ENCODE measurements around the gene ST6GALNAC6. TPM values are rescaled to one million over a fixed set of nuclear protein-coding genes. Genes with fewer than 3 reads are reported as not detected.
A peak's percentile ranks its signal among the peaks of the same experiment; 100 is the strongest.
"Not testable (repeated sequence)": the region's sequence is repeated elsewhere in the genome, so short reads cannot be mapped to it uniquely, and the experiment has no call there.

Gene ST6GALNAC6
- total RNA-seq, 2 experiments from 2014 or later, result 100 to 122 TPM

DNA sequence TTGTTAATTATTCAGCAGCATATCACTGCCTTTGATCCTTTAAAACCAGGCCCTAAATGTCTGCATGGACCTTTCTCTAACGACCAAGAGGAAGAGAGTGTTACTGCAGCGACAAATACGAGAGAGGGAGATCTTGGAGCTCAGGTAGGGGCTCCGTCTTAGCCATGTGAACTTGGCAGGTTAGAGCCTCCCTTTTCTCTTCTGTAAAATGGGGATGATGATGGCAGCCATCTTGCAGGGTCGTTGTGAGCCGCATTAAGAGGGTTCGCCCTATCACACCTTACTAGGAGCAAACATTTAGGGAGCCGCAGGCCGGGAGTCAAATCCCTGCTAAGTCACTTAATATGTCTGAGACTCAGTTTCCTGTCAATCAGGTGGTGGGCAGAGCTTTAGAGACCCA is 46.6 kb downstream of the ST6GALNAC6 start:
- peaks cover 39% of the 10 kb centered on the region for H3K4me1 Mint-ChIP-seq
- ChIA-PET POLR2A (no interaction called here), CTCF (interaction anchor here (0.8 to 2.3 kb wide), 8 partner anchors 11 to 118 kb away, joined by 3 to 9 read pairs (median 4); partner anchors contain the start of genes SH2D3C and TOR2A)
- DNase-seq, result no peak
- H3K27me3 Mint-ChIP-seq, result no peaks in the 10 kb centered on the region
- H3K9me3 Mint-ChIP-seq, result peaks cover 27% of the 10 kb centered on the region
- H3K4me3 Mint-ChIP-seq, result peak overlapping the region; percentile 86
- H3K36me3 Mint-ChIP-seq (ENCODE audit: low read depth), result peaks cover 35% of the 10 kb centered on the region
- H3K27ac Mint-ChIP-seq, result peak overlapping the region; percentile 46

DNA sequence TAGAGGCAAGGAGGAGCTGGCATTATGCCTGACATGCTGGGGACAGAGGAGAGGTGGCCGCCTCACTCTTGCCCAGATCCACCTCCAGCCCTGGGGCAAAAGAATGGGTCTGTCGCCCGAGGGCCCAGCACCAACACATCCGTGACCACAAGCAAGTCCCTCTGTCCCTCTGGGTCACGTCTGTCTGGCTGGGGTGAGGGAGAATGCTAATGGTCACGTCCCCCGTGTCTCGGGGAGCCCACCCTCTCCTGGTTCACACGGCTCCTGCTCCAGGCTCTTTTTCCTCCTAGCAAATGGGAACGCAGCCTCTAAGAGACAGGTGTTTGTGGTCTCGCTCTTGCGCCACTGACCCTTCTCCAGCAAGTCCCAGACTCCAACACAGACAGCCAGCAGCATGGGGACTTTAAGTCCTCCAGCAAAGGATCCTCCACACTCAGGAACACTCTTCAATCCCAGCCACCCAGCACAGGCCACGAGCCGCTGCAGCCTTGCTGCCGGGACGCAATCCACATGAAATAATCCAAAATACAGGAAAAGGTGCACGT is 49.0 kb downstream of the ST6GALNAC6 start:
- no peaks in the 10 kb centered on the region for H3K27me3 Mint-ChIP-seq
- H3K9me3 Mint-ChIP-seq, result peaks cover 27% of the 10 kb centered on the region
- H3K4me1 Mint-ChIP-seq, result peaks cover 32% of the 10 kb centered on the region
- H3K36me3 Mint-ChIP-seq (ENCODE audit: low read depth), result peaks cover 35% of the 10 kb centered on the region
- ChIA-PET CTCF (interaction anchor here (2.4 kb wide), 1 partner anchor 20 kb away, joined by 6 read pairs; no protein-coding TSS in a partner anchor), POLR2A (interaction anchor here (0.6 kb wide), 1 partner anchor 185 kb away, joined by 3 read pairs; no protein-coding TSS in a partner anchor)
- no peak overlapping the region for H3K4me3 Mint-ChIP-seq
- H3K27ac Mint-ChIP-seq, result no peak overlapping the region
- no peak for DNase-seq

DNA sequence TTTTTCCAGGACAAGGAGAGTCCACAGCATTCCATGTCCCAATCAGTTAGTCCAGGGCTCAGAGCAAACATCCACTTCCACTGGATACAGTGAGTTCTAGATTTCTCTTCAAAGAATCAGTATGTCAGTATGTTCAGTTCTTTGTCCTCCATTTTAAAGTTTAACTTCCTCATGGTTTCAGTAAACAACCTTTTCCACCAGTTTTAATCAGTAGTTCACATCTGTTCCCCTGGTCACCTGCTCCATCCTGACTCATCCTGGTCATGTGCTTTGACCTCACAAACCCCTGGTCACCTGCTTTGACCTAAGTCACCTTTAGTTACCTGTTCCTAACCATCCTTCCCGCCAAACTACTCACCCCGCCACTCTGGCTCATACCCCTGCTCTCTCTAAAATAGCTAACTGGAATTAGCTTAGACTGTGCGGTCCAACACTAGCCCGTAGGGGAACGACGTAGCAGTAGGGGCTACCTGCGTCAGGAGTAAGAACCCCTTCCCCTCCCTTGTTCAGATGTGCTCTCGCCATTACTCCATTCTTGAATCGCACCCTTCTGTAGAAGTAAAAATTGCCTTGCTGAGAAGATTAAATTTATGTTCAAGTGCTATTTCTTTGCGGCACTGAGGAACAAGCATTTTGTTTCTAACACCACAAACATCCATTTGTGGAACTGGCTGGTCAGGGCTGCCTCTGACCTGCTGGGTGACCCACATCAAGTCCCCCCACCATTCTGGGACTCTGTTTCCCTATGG is 50.5 kb downstream of the ST6GALNAC6 start:
- Mint-ChIP-seq H3K36me3 (ENCODE audit: low read depth) (peaks cover 35% of the 10 kb centered on the region), H3K27ac (no peak overlapping the region), H3K27me3 (no peaks in the 10 kb centered on the region), H3K9me3 (peaks cover 27% of the 10 kb centered on the region), H3K4me1 (peaks cover 26% of the 10 kb centered on the region), H3K4me3 (no peak overlapping the region)
- ChIA-PET CTCF (interaction anchor here (2.4 kb wide), 1 partner anchor 21 kb away, joined by 6 read pairs; no protein-coding TSS in a partner anchor), POLR2A (no interaction called here)
- DNase-seq, result no peak

DNA sequence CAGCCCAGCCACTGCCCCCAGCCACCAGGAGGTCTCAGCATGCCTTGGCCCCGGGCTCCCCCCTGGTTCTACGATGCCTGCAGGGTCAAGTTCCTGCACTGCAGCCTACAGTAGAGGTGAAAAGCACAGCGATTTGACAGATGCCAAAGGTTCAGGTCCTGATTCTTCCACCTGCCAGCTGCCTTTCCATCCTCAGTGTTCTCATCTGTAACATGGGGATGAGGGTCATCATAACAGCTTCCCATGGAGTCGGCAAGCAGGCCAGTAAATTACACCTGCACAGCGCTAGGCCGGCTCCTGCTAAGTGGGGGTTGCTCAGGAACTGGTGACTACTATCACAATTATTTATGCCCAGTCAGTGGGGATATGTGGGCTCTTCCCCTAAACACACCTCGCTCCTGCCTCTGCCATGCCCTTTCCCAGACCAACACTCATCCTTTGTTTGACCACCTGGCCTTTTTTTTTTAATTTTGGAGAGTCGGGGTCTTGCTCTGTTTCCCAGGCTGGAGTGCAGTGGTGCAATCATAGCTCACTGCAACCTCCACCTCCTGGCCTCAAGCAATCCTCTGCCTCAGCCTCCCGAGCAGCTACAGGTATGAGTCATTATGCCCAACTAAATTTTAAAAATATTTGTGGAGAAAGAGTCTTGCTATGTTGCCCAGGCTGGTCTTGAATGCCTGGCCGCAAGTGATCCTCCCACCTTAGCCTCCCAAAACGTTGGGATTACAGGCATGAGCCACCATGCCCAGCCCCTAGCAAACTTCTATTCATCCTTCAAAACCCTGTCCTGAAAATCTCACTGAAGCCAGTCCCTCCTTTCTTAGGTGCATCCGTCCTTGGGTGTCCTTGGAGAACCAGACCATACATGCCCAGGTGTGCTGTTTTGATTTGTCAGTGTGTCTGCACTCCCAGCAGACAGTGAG is 51.3 kb downstream of the ST6GALNAC6 start:
- Mint-ChIP-seq H3K27me3 (no peaks in the 10 kb centered on the region), H3K27ac (no peak overlapping the region), H3K4me3 (no peak overlapping the region), H3K4me1 (peaks cover 19% of the 10 kb centered on the region), H3K9me3 (peaks cover 27% of the 10 kb centered on the region), H3K36me3 (ENCODE audit: low read depth) (peaks cover 35% of the 10 kb centered on the region)
- ChIA-PET CTCF (interaction anchor here (1.3 kb wide), 1 partner anchor 22 kb away, joined by 5 read pairs; no protein-coding TSS in a partner anchor), POLR2A (no interaction called here)
- DNase-seq, result no peak

DNA sequence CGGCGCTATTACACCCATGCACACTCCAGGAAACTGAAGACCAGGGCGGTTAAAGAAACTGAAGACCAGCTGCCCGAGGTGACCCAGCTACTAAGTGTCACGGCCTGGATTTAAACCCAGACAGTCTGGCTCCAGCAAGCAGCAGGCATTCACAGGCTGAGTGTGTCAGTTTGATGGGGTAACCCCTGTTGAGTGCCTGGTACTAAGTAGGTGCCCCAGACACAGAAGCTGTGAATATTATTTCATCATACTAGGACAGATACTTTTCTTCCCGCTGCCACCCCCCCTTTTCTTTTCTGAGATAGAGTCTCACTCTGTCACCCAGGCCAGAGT is 52.3 kb downstream of the ST6GALNAC6 start:
- ChIA-PET POLR2A (no interaction called here), CTCF (interaction anchor here (0.9 to 1.6 kb wide), 4 partner anchors 8 to 23 kb away, joined by 3 to 5 read pairs (median 3); no protein-coding TSS in a partner anchor)
- Mint-ChIP-seq H3K4me1 (peaks cover 11% of the 10 kb centered on the region), H3K36me3 (ENCODE audit: low read depth) (peaks cover 33% of the 10 kb centered on the region), H3K9me3 (peaks cover 25% of the 10 kb centered on the region), H3K27me3 (no peaks in the 10 kb centered on the region), H3K27ac (no peak overlapping the region), H3K4me3 (no peak overlapping the region)
- DNase-seq, result no peak

DNA sequence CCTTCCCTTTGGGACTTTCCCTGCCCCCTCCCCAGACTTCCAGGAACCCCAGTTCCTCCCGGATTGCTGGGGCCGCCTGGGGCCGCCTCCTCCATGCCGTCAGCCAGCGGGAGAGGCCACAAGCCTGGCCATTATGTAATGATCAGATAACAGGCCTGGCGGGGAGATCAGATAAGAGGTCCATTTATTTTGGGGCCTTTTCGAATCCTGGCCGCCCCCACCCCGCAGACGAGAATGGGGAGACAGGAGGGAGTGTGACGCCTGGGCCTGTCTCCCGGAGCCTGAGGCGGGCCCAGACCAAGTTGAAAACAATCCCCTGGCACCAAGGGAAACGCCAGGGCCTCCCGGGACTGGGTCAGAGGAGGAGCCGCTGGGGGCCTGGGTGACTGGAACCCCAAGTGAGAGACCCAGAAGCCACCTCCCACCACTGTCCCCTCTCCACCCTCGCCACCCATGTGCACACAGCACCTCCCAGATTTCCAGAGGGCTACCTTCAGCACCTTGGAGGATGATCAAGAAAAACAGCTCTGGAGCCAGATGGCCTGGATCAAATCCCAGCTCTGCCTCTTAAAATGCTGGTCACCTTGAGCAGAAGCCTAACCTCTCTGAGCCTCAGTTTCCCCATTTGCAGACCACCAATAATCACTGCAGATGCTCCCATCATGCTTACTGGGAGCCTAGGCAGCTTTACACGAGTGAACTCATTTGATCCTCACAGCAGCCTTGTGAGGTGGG is 52.8 kb downstream of the ST6GALNAC6 start:
- ChIA-PET POLR2A (no interaction called here), CTCF (interaction anchor here (0.9 to 1.6 kb wide), 4 partner anchors 8 to 23 kb away, joined by 3 to 5 read pairs (median 3); no protein-coding TSS in a partner anchor)
- no peak overlapping the region for H3K27ac Mint-ChIP-seq
- peaks cover 25% of the 10 kb centered on the region for H3K9me3 Mint-ChIP-seq
- H3K4me3 Mint-ChIP-seq, result no peak overlapping the region
- peaks cover 5% of the 10 kb centered on the region for H3K4me1 Mint-ChIP-seq
- peaks cover 28% of the 10 kb centered on the region for H3K36me3 Mint-ChIP-seq (ENCODE audit: low read depth)
- no peak for DNase-seq
- no peaks in the 10 kb centered on the region for H3K27me3 Mint-ChIP-seq

DNA sequence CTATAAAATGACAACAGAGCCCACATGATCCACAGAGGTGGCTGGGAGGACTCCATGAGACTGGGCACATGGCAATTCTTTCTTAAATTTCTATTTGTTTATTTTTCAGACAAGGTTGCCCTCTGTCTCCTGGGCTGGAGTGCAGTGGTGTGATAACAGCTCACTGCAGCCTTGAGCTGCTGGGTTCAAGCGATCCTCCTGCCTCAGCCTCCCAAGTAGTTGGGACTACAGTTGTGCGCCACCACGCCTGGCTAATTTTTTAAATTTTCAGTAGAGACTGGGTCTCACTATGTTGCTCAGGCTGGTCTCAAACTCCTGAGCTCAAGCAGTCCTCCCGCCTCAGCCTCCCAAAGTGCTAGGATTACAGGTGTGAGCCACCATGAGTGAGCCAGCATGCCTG is 53.8 kb downstream of the ST6GALNAC6 start:
- ChIA-PET CTCF (interaction anchor here (0.6 to 1.6 kb wide), 2 partner anchors 9 to 24 kb away, joined by 3 to 4 read pairs; no protein-coding TSS in a partner anchor), POLR2A (interaction anchor here (0.7 kb wide), 1 partner anchor 17 kb away, joined by 4 read pairs; no protein-coding TSS in a partner anchor)
- H3K4me1 Mint-ChIP-seq, DNase-seq, H3K4me3 Mint-ChIP-seq, H3K27ac Mint-ChIP-seq, H3K27me3 Mint-ChIP-seq: not testable (repeated sequence)
- peaks cover 24% of the 10 kb centered on the region for H3K9me3 Mint-ChIP-seq
- peaks cover 23% of the 10 kb centered on the region for H3K36me3 Mint-ChIP-seq (ENCODE audit: low read depth)

DNA sequence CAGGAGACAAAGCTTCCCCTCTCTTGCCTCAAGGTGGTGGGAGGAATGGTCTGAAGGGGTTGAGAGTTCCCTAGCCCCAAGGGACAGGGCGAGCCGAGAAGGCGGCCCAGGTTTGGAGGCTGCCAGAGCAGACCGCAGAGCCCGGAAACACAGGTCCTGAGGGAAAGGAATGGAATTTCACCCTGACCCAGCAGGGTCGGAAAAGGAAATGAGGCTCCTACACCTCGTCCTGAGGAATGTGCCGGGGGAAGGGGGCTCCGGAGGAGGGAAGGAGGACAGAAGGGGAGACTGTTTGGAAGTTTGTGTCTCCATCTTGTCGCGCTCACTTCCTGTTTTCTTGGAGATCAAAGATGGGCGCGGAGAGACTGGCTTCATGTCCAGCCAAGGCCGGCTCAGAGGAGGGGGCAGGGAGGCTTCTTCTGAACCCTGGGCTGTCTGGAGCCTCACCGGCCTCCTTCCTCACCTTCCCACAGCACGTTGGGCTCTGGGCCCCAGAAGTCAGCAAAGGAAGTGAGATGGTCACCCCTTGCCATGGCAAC is 54.5 kb downstream of the ST6GALNAC6 start:
- Mint-ChIP-seq H3K27me3 (no peaks in the 10 kb centered on the region), H3K27ac (no peak overlapping the region), H3K36me3 (ENCODE audit: low read depth) (peaks cover 16% of the 10 kb centered on the region), H3K9me3 (peaks cover 20% of the 10 kb centered on the region), H3K4me3 (no peak overlapping the region), H3K4me1 (peaks cover 2% of the 10 kb centered on the region)
- DNase-seq, result no peak
- ChIA-PET CTCF (interaction anchor here (0.6 to 1.5 kb wide), 4 partner anchors 23 to 273 kb away, joined by 3 to 4 read pairs (median 4); no protein-coding TSS in a partner anchor), POLR2A (interaction anchor here (0.7 kb wide), 1 partner anchor 17 kb away, joined by 4 read pairs; no protein-coding TSS in a partner anchor)

DNA sequence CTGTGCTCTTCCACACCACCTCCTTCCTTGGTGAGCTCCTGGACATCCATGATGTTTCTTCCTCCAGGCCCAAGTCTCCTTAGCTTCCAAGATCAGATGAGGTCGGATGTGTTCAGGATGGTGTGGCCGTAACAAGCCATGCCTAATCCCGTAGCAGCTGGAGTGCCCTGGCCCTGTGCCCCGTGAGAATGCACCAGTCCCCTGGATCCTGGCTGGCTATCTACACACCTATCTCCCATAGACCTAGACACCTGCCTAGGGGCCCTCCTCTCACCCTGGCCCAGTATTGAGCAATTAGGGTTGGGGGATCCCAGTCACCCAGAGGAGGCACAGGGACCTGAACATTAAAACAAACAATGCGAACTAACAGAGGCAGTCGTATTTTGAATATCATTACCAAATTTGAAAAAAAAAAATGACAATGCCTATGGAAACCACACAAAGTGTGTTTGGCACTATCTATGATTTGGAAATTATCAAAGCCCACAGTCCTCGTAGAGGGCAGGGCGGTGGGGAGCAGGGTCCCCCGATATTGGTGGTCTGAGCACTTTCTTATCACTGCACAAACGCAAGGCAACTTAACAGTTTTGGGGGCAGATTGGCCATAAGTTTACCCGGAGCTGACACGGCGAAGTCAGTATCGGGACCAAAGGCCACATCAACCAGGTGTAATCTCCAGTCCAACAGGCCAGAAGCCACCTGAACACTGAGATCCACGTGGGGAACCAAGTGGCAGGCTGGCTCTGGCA is 58.1 kb downstream of the ST6GALNAC6 start:
- H3K27me3 Mint-ChIP-seq, result no peaks in the 10 kb centered on the region
- CTCF ChIA-PET, result interaction anchor here (1.8 to 2.4 kb wide), 2 partner anchors 11 to 22 kb away, joined by 3 to 8 read pairs; no protein-coding TSS in a partner anchor
- H3K4me1 Mint-ChIP-seq, result peaks cover 2% of the 10 kb centered on the region
- H3K27ac Mint-ChIP-seq, result no peak overlapping the region
- H3K36me3 Mint-ChIP-seq (ENCODE audit: low read depth), result no peaks in the 10 kb centered on the region
- no peak overlapping the region for H3K4me3 Mint-ChIP-seq
- DNase-seq, result no peak
- no peaks in the 10 kb centered on the region for H3K9me3 Mint-ChIP-seq
- POLR2A ChIA-PET, result no interaction called here

DNA sequence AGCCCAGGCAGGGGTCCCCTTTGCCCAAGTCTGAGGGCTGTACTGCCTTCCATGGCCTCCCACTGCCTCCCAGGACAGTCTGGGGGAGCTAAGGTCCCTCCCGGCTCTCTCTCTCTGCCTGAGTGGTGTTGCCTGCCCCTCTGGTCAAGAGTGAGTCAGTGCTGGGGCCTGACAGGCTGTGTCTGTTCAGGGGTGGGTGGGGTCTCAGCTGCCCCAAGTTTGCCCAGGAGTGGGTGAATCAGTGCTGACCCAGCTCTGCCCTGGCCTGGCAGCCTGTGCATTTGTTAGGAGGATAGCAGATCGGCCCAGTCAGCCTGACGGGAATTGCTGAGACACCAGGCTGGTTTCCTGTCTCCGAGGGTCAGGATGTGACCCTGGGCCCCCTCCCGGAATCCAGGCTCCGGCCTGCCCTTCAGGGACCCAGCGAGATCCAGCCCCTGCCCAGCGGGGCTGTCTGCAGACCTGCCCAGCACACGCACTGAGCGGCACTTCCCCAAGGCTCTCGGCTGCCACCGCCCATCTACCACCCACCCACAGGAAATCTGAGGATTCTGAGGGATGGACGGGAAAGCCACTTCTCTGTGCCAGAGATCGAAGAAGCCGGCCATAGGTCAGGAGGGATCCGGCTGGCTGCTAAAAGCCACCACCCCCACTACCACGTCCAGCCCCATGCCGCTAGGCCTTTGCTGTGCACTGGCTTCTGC is 60.9 kb downstream of the ST6GALNAC6 start:
- Mint-ChIP-seq H3K27ac (no peak overlapping the region), H3K4me3 (no peak overlapping the region), H3K27me3 (no peaks in the 10 kb centered on the region), H3K36me3 (ENCODE audit: low read depth) (no peaks in the 10 kb centered on the region), H3K9me3 (no peaks in the 10 kb centered on the region), H3K4me1 (peaks cover 4% of the 10 kb centered on the region)
- ChIA-PET POLR2A (no interaction called here), CTCF (no interaction called here)
- no peak for DNase-seq

DNA sequence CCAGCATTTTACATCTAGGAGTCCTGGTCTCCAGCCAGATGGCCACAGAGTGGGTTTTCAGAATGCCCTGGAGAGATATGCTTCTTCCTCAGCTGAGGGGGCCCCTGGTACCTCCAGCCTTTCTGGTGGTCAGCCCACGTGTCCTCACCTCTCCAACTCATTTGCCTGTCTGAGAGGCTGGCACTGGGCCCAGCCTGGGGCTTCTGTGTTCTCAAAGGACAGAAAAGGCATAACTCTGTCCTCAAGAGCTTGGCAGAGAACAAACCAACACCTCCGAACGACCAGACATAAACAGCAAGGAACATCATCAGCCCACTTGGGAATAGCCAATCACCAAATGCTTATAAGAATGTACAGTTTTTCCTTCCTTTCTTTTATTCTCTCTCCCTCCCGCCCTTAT is 62.1 kb downstream of the ST6GALNAC6 start:
- Mint-ChIP-seq H3K4me1 (peaks cover 9% of the 10 kb centered on the region), H3K27me3 (no peaks in the 10 kb centered on the region), H3K36me3 (ENCODE audit: low read depth) (no peaks in the 10 kb centered on the region), H3K9me3 (no peaks in the 10 kb centered on the region), H3K4me3 (no peak overlapping the region), H3K27ac (no peak overlapping the region)
- DNase-seq, result no peak
- POLR2A ChIA-PET, result no interaction called here
- CTCF ChIA-PET, result interaction anchor here (1.9 kb wide), 1 partner anchor 33 kb away, joined by 11 read pairs; no protein-coding TSS in a partner anchor
